ENCODE data around the gene EGF.
"Not testable (repeated sequence)": the region's sequence is repeated elsewhere in the genome, so short reads cannot be mapped to it uniquely, and the experiment has no call there.

EGF gene

GRCh38 chr4:110020139-110020538, 107.5 kb downstream of the EGF start:
- Mint-ChIP-seq H3K9me3 (no peaks in the 10 kb centered on the region), H3K4me1 (peaks cover 16% of the 10 kb centered on the region), H3K27ac (no peak overlapping the region), H3K27me3 (peaks cover 4% of the 10 kb centered on the region), H3K36me3 (no peaks in the 10 kb centered on the region), H3K4me3 (no peak overlapping the region)

- peak overlapping the region; percentile 49 for H3K4me3 Mint-ChIP-seq
- H3K27me3 Mint-ChIP-seq: peaks cover 4% of the 10 kb centered on the region
- H3K36me3 Mint-ChIP-seq: no peaks in the 10 kb centered on the region
- peak overlapping the region; percentile 69 for H3K27ac Mint-ChIP-seq
- no peaks in the 10 kb centered on the region for H3K9me3 Mint-ChIP-seq
- H3K4me1 Mint-ChIP-seq: peaks cover 16% of the 10 kb centered on the region
Measured at GRCh38 chr4:110020646-110021443, 108.2 kb downstream of the EGF start.

GRCh38 chr4:110022457-110022856, 109.8 kb downstream of the EGF start:
- Mint-ChIP-seq H3K27ac (no peak overlapping the region), H3K36me3 (no peaks in the 10 kb centered on the region), H3K4me1 (peaks cover 16% of the 10 kb centered on the region), H3K9me3 (no peaks in the 10 kb centered on the region), H3K27me3 (peaks cover 6% of the 10 kb centered on the region), H3K4me3 (no peak overlapping the region)

- Mint-ChIP-seq H3K27ac (no peak overlapping the region), H3K4me3 (no peak overlapping the region), H3K27me3 (peaks cover 10% of the 10 kb centered on the region), H3K36me3 (no peaks in the 10 kb centered on the region), H3K9me3 (no peaks in the 10 kb centered on the region), H3K4me1 (peaks cover 11% of the 10 kb centered on the region)
Measured at GRCh38 chr4:110025056-110025455, 112.4 kb downstream of the EGF start.

GRCh38 chr4:110025718-110026117, 113.0 kb downstream of the EGF start:
- Mint-ChIP-seq H3K27ac (no peak overlapping the region), H3K27me3 (peaks cover 12% of the 10 kb centered on the region), H3K4me3 (no peak overlapping the region), H3K9me3 (no peaks in the 10 kb centered on the region), H3K4me1 (peaks cover 5% of the 10 kb centered on the region), H3K36me3 (no peaks in the 10 kb centered on the region)

GRCh38 chr4:110032603-110033002, 119.9 kb downstream of the EGF start:
- Mint-ChIP-seq H3K4me3 (no peak overlapping the region), H3K36me3 (no peaks in the 10 kb centered on the region), H3K9me3 (no peaks in the 10 kb centered on the region), H3K27me3 (peaks cover 27% of the 10 kb centered on the region), H3K4me1 (no peaks in the 10 kb centered on the region), H3K27ac (no peak overlapping the region)

GRCh38 chr4:110033355-110034025, 120.8 kb downstream of the EGF start:
- H3K4me1 Mint-ChIP-seq: no peaks in the 10 kb centered on the region
- H3K4me3 Mint-ChIP-seq: no peak overlapping the region
- H3K9me3 Mint-ChIP-seq: no peaks in the 10 kb centered on the region
- H3K36me3 Mint-ChIP-seq: no peaks in the 10 kb centered on the region
- no peak overlapping the region for H3K27ac Mint-ChIP-seq
- peaks cover 27% of the 10 kb centered on the region for H3K27me3 Mint-ChIP-seq

- Mint-ChIP-seq H3K9me3 (no peaks in the 10 kb centered on the region), H3K27ac (no peak overlapping the region), H3K36me3 (no peaks in the 10 kb centered on the region), H3K4me3 (no peak overlapping the region), H3K4me1 (no peaks in the 10 kb centered on the region), H3K27me3 (peaks cover 27% of the 10 kb centered on the region)
Measured at GRCh38 chr4:110034026-110034393, 121.3 kb downstream of the EGF start.

- not testable (repeated sequence) for H3K9me3 Mint-ChIP-seq, H3K4me3 Mint-ChIP-seq, H3K4me1 Mint-ChIP-seq, H3K27ac Mint-ChIP-seq, H3K36me3 Mint-ChIP-seq
- H3K27me3 Mint-ChIP-seq: peaks cover 14% of the 10 kb centered on the region
Measured at GRCh38 chr4:110039164-110039563, 126.5 kb downstream of the EGF start.

- Mint-ChIP-seq H3K4me3 (no peak overlapping the region), H3K9me3 (no peaks in the 10 kb centered on the region), H3K4me1 (peaks cover 3% of the 10 kb centered on the region), H3K27ac (no peak overlapping the region), H3K27me3 (peaks cover 6% of the 10 kb centered on the region), H3K36me3 (no peaks in the 10 kb centered on the region)
Measured at GRCh38 chr4:110041735-110042134, 129.1 kb downstream of the EGF start.

- Mint-ChIP-seq H3K36me3 (no peaks in the 10 kb centered on the region), H3K9me3 (no peaks in the 10 kb centered on the region), H3K4me1 (peaks cover 3% of the 10 kb centered on the region), H3K4me3 (no peak overlapping the region), H3K27ac (no peak overlapping the region), H3K27me3 (peaks cover 4% of the 10 kb centered on the region)
Measured at GRCh38 chr4:110042545-110043517, 130.1 kb downstream of the EGF start.

- no peaks in the 10 kb centered on the region for H3K36me3 Mint-ChIP-seq
- peaks cover 3% of the 10 kb centered on the region for H3K4me1 Mint-ChIP-seq
- no peaks in the 10 kb centered on the region for H3K9me3 Mint-ChIP-seq
- H3K4me3 Mint-ChIP-seq: no peak overlapping the region
- H3K27ac Mint-ChIP-seq: no peak overlapping the region
- peaks cover 4% of the 10 kb centered on the region for H3K27me3 Mint-ChIP-seq
Measured at GRCh38 chr4:110046588-110047049, 133.9 kb downstream of the EGF start.

GRCh38 chr4:110049951-110050925, 137.6 kb downstream of the EGF start:
- Mint-ChIP-seq H3K27me3 (no peaks in the 10 kb centered on the region), H3K36me3 (no peaks in the 10 kb centered on the region), H3K4me1 (no peaks in the 10 kb centered on the region), H3K27ac (no peak overlapping the region), H3K9me3 (no peaks in the 10 kb centered on the region), H3K4me3 (no peak overlapping the region)

- Mint-ChIP-seq H3K36me3 (no peaks in the 10 kb centered on the region), H3K4me1 (peaks cover 13% of the 10 kb centered on the region), H3K27me3 (no peaks in the 10 kb centered on the region), H3K4me3 (no peak overlapping the region), H3K9me3 (no peaks in the 10 kb centered on the region), H3K27ac (no peak overlapping the region)
Measured at GRCh38 chr4:110055158-110055768, 142.6 kb downstream of the EGF start.
